ENCODE data around the gene RGS19.

The RGS19 gene

GRCh38 chr20:64047046-64047389 is 32.3 kb downstream of the RGS19 start:
- no peak overlapping the region for H3K4me3 ChIP-seq (ENCODE audit: low read length)
- H3K27me3 ChIP-seq (ENCODE audit: control insufficient read depth, insufficient read depth, low read length): peaks cover 90% of the 10 kb centered on the region
- H3K4me1 ChIP-seq (ENCODE audit: control insufficient read depth, low read depth, low read length): peaks cover 2% of the 10 kb centered on the region

GRCh38 chr20:64045346-64046011 is 33.8 kb downstream of the RGS19 start:
- Histone ChIP-seq H3K27ac (ENCODE audit: low read length) (no peak overlapping the region), H3K9ac (ENCODE audit: low read length) (no peak overlapping the region), H3K4me1 (ENCODE audit: control insufficient read depth, low read depth, low read length) (peaks cover 5% of the 10 kb centered on the region), H3K4me3 (ENCODE audit: low read length) (no peak overlapping the region), H3K36me3 (ENCODE audit: control insufficient read depth, low read depth, low read length) (no peaks in the 10 kb centered on the region), H3K27me3 (ENCODE audit: control insufficient read depth, insufficient read depth, low read length) (peaks cover 91% of the 10 kb centered on the region), H3K9me3 (ENCODE audit: control insufficient read depth, low read depth, low read length) (no peaks in the 10 kb centered on the region)

More at GRCh38 chr20:64047046-64047389, 32.3 kb downstream of the RGS19 start:
- H3K36me3 ChIP-seq (ENCODE audit: control insufficient read depth, low read depth, low read length): no peaks in the 10 kb centered on the region
- H3K9me3 ChIP-seq (ENCODE audit: control insufficient read depth, low read depth, low read length): no peaks in the 10 kb centered on the region
- no peak overlapping the region for H3K27ac ChIP-seq (ENCODE audit: low read length)
- H3K9ac ChIP-seq (ENCODE audit: low read length): no peak overlapping the region

- no peaks in the 10 kb centered on the region for H3K9me3 ChIP-seq (ENCODE audit: control insufficient read depth, low read depth, low read length)
- peaks cover 5% of the 10 kb centered on the region for H3K4me1 ChIP-seq (ENCODE audit: control insufficient read depth, low read depth, low read length)
- H3K36me3 ChIP-seq (ENCODE audit: control insufficient read depth, low read depth, low read length): no peaks in the 10 kb centered on the region
- H3K4me3 ChIP-seq (ENCODE audit: low read length): no peak overlapping the region
- no peak overlapping the region for H3K27ac ChIP-seq (ENCODE audit: low read length)
- H3K9ac ChIP-seq (ENCODE audit: low read length): no peak overlapping the region
- peaks cover 91% of the 10 kb centered on the region for H3K27me3 ChIP-seq (ENCODE audit: control insufficient read depth, insufficient read depth, low read length)
Observed at GRCh38 chr20:64044484-64045247, 34.7 kb downstream of the RGS19 start.

GRCh38 chr20:64043768-64044167 is 35.5 kb downstream of the RGS19 start:
- Histone ChIP-seq H3K36me3 (ENCODE audit: control insufficient read depth, low read depth, low read length) (no peaks in the 10 kb centered on the region), H3K9me3 (ENCODE audit: control insufficient read depth, low read depth, low read length) (no peaks in the 10 kb centered on the region), H3K27ac (ENCODE audit: low read length) (no peak overlapping the region), H3K27me3 (ENCODE audit: control insufficient read depth, insufficient read depth, low read length) (peaks cover 97% of the 10 kb centered on the region), H3K4me1 (ENCODE audit: control insufficient read depth, low read depth, low read length) (peaks cover 9% of the 10 kb centered on the region), H3K9ac (ENCODE audit: low read length) (no peak overlapping the region), H3K4me3 (ENCODE audit: low read length) (no peak overlapping the region)

GRCh38 chr20:64042054-64042781 is 37.1 kb downstream of the RGS19 start:
- peaks cover 97% of the 10 kb centered on the region for H3K27me3 ChIP-seq (ENCODE audit: control insufficient read depth, insufficient read depth, low read length)
- peaks cover 9% of the 10 kb centered on the region for H3K4me1 ChIP-seq (ENCODE audit: control insufficient read depth, low read depth, low read length)
- H3K9ac ChIP-seq (ENCODE audit: low read length): no peak overlapping the region

GRCh38 chr20:64041781-64042053 is 37.6 kb downstream of the RGS19 start:
- peaks cover 97% of the 10 kb centered on the region for H3K27me3 ChIP-seq (ENCODE audit: control insufficient read depth, insufficient read depth, low read length)

More at GRCh38 chr20:64042054-64042781, 37.1 kb downstream of the RGS19 start:
- Histone ChIP-seq H3K4me3 (ENCODE audit: low read length) (peak overlapping the region; percentile 49), H3K36me3 (ENCODE audit: control insufficient read depth, low read depth, low read length) (no peaks in the 10 kb centered on the region), H3K27ac (ENCODE audit: low read length) (no peak overlapping the region), H3K9me3 (ENCODE audit: control insufficient read depth, low read depth, low read length) (no peaks in the 10 kb centered on the region)

GRCh38 chr20:64041040-64041780 is 38.1 kb downstream of the RGS19 start:
- no peaks in the 10 kb centered on the region for H3K9me3 ChIP-seq (ENCODE audit: control insufficient read depth, low read depth, low read length)
- H3K4me3 ChIP-seq (ENCODE audit: low read length): no peak overlapping the region
- H3K4me1 ChIP-seq (ENCODE audit: control insufficient read depth, low read depth, low read length): peaks cover 16% of the 10 kb centered on the region
- peaks cover 92% of the 10 kb centered on the region for H3K27me3 ChIP-seq (ENCODE audit: control insufficient read depth, insufficient read depth, low read length)
- H3K36me3 ChIP-seq (ENCODE audit: control insufficient read depth, low read depth, low read length): no peaks in the 10 kb centered on the region
- no peak overlapping the region for H3K9ac ChIP-seq (ENCODE audit: low read length)
- no peak overlapping the region for H3K27ac ChIP-seq (ENCODE audit: low read length)

More at GRCh38 chr20:64041781-64042053, 37.6 kb downstream of the RGS19 start:
- peaks cover 11% of the 10 kb centered on the region for H3K4me1 ChIP-seq (ENCODE audit: control insufficient read depth, low read depth, low read length)
- H3K4me3 ChIP-seq (ENCODE audit: low read length): peak overlapping the region; percentile 49
- no peak overlapping the region for H3K27ac ChIP-seq (ENCODE audit: low read length)
- no peak overlapping the region for H3K9ac ChIP-seq (ENCODE audit: low read length)
- no peaks in the 10 kb centered on the region for H3K9me3 ChIP-seq (ENCODE audit: control insufficient read depth, low read depth, low read length)
- H3K36me3 ChIP-seq (ENCODE audit: control insufficient read depth, low read depth, low read length): no peaks in the 10 kb centered on the region

- no peak overlapping the region for H3K4me3 ChIP-seq (ENCODE audit: low read length)
- no peak overlapping the region for H3K9ac ChIP-seq (ENCODE audit: low read length)
- H3K36me3 ChIP-seq (ENCODE audit: control insufficient read depth, low read depth, low read length): no peaks in the 10 kb centered on the region
- peaks cover 84% of the 10 kb centered on the region for H3K27me3 ChIP-seq (ENCODE audit: control insufficient read depth, insufficient read depth, low read length)
- H3K4me1 ChIP-seq (ENCODE audit: control insufficient read depth, low read depth, low read length): peaks cover 16% of the 10 kb centered on the region
- no peaks in the 10 kb centered on the region for H3K9me3 ChIP-seq (ENCODE audit: control insufficient read depth, low read depth, low read length)
- no peak overlapping the region for H3K27ac ChIP-seq (ENCODE audit: low read length)
Observed at GRCh38 chr20:64040231-64041039, 38.9 kb downstream of the RGS19 start.

GRCh38 chr20:64039293-64040160 is 39.8 kb downstream of the RGS19 start:
- peaks cover 16% of the 10 kb centered on the region for H3K4me1 ChIP-seq (ENCODE audit: control insufficient read depth, low read depth, low read length)
- H3K9me3 ChIP-seq (ENCODE audit: control insufficient read depth, low read depth, low read length): no peaks in the 10 kb centered on the region
- no peak overlapping the region for H3K9ac ChIP-seq (ENCODE audit: low read length)
- no peak overlapping the region for H3K27ac ChIP-seq (ENCODE audit: low read length)
- H3K27me3 ChIP-seq (ENCODE audit: control insufficient read depth, insufficient read depth, low read length): peaks cover 75% of the 10 kb centered on the region
- no peaks in the 10 kb centered on the region for H3K36me3 ChIP-seq (ENCODE audit: control insufficient read depth, low read depth, low read length)
- peak overlapping the region; percentile 53 for H3K4me3 ChIP-seq (ENCODE audit: low read length)

- no peaks in the 10 kb centered on the region for H3K9me3 ChIP-seq (ENCODE audit: control insufficient read depth, low read depth, low read length)
- no peak overlapping the region for H3K27ac ChIP-seq (ENCODE audit: low read length)
Observed at GRCh38 chr20:64038565-64039292, 40.6 kb downstream of the RGS19 start.

More at GRCh38 chr20:64038565-64039292, 40.6 kb downstream of the RGS19 start:
- peaks cover 67% of the 10 kb centered on the region for H3K27me3 ChIP-seq (ENCODE audit: control insufficient read depth, insufficient read depth, low read length)
- no peak overlapping the region for H3K9ac ChIP-seq (ENCODE audit: low read length)
- peak overlapping the region; percentile 53 for H3K4me3 ChIP-seq (ENCODE audit: low read length)
- H3K4me1 ChIP-seq (ENCODE audit: control insufficient read depth, low read depth, low read length): peaks cover 16% of the 10 kb centered on the region
- no peaks in the 10 kb centered on the region for H3K36me3 ChIP-seq (ENCODE audit: control insufficient read depth, low read depth, low read length)

All from iPS-18a (cell line).